Keratinocyte (primary cell): ENCODE measurements around the gene SARS1. TPM values are rescaled to one million over a fixed set of nuclear protein-coding genes. Genes with fewer than 3 reads are reported as not detected.
A peak's percentile ranks its signal among the peaks of the same experiment; 100 is the strongest.

Source experiments
- DNase-seq: peaks from one replicate; pipeline ENCODE4 v3.0.0-alpha.2; 2011; ENCODE audit warnings: low read depth, missing footprints, low spot score
- FAIRE-seq: peaks from 2 replicates; lab custom pipeline; 2011; peaks lifted over from hg19 to GRCh38; lab: Jason Lieb, UNC
- H2AFZ ChIP-seq: 2 replicates; pipeline ENCODE4 v1.6.0; 2012; ENCODE audit warnings: low read length, control low read depth, inconsistent platforms; ENCODE audit not compliant: control insufficient read depth
- H3K27ac ChIP-seq: 2 replicates; pipeline ENCODE4 v1.5.1; 2011; ENCODE audit warnings: low read length; ENCODE audit not compliant: control insufficient read depth, insufficient read depth
- H3K27me3 ChIP-seq: 3 replicates; pipeline ENCODE4 v1.6.0; 2011; ENCODE audit warnings: low read length; ENCODE audit not compliant: control insufficient read depth, insufficient read depth; ENCODE audit errors: extremely low read depth
- H3K36me3 ChIP-seq, 2 experiments: 2 replicates in 1 of 2; 3 replicates in 1 of 2; pipeline ENCODE4 v1.5.1; 2011; ENCODE audit warnings: low read length in 2 of 2, mild to moderate bottlenecking in 1 of 2; ENCODE audit not compliant: control insufficient read depth in 2 of 2, insufficient read depth in 2 of 2; ENCODE audit errors: extremely low read depth in 1 of 2
- H3K4me1 ChIP-seq: 3 replicates; pipeline ENCODE4 v1.5.1; 2011; ENCODE audit warnings: low read length; ENCODE audit not compliant: control insufficient read depth, insufficient read depth; ENCODE audit errors: extremely low read depth
- H3K4me2 ChIP-seq: 3 replicates; pipeline ENCODE4 v1.6.0; 2011; ENCODE audit warnings: low read depth, low read length; ENCODE audit not compliant: control insufficient read depth, insufficient read depth; ENCODE audit errors: extremely low read depth
- H3K4me3 ChIP-seq, 3 experiments: fragments of 200-600 bp in 1 of 3; sonication (generic) in 1 of 3; 2 replicates in 2 of 3; 3 replicates in 1 of 3; pipeline ENCODE4 v1.5.1; 2011 to 2016; ENCODE audit warnings: low read length in 3 of 3, mild to moderate bottlenecking in 3 of 3, control low read depth in 2 of 3, inconsistent platforms in 1 of 3, low read depth in 1 of 3, mixed read lengths in 1 of 3, mixed run types in 1 of 3, moderate library complexity in 1 of 3; ENCODE audit not compliant: control insufficient read depth in 2 of 3, insufficient read depth in 2 of 3; ENCODE audit errors: extremely low read depth in 1 of 3
- H3K79me2 ChIP-seq: 2 replicates; pipeline ENCODE4 v1.6.0; 2012; ENCODE audit warnings: low read length; ENCODE audit not compliant: control insufficient read depth, insufficient read depth
- H3K9ac ChIP-seq: 3 replicates; pipeline ENCODE4 v1.6.0; 2011; ENCODE audit warnings: low read length; ENCODE audit not compliant: control insufficient read depth, insufficient read depth; ENCODE audit errors: extremely low read depth
- H3K9me1 ChIP-seq: 3 replicates; pipeline ENCODE4 v1.6.0; 2011; ENCODE audit warnings: low read length; ENCODE audit not compliant: control insufficient read depth, insufficient read depth; ENCODE audit errors: extremely low read depth
- H3K9me3 ChIP-seq: 2 replicates; pipeline ENCODE4 v1.5.1; 2012; ENCODE audit warnings: low read depth, low read length; ENCODE audit not compliant: control insufficient read depth
- H4K20me1 ChIP-seq: 3 replicates; pipeline ENCODE4 v1.6.0; 2011; ENCODE audit warnings: low read length; ENCODE audit not compliant: control insufficient read depth, insufficient read depth; ENCODE audit errors: extremely low read depth
- CTCF ChIP-seq, 3 experiments: IDR thresholded peaks in 1 of 3; conservative IDR thresholded peaks in 1 of 3; optimal IDR thresholded peaks in 1 of 3; 2 replicates in 2 of 3; 3 replicates in 1 of 3; pipeline versions ENCODE3 to v1.5.1; 2011; ENCODE audit warnings: low read length in 3 of 3, mild to moderate bottlenecking in 3 of 3, moderate library complexity in 2 of 3, control low read depth in 1 of 3, inconsistent platforms in 1 of 3; ENCODE audit not compliant: insufficient read depth in 2 of 3; ENCODE audit errors: extremely low read depth in 1 of 3
- EZH2 ChIP-seq: IDR thresholded peaks from one replicate; pipeline ENCODE4 v1.6.1; 2012; ENCODE audit warnings: inconsistent platforms, mild to moderate bottlenecking, low read length, moderate library complexity
- dilution Hi-C: fragments of 300-500 bp; cut with MboI; formaldehyde crosslinking; loops from one replicate; pipeline ENCODE4 v1.7.0; 2020; ENCODE audit warnings: low sequenced_read_pairs; ENCODE audit not compliant: extremely low pct_ligation_motif_present
- polyA plus RNA-seq, 5 experiments: library from polyadenylated mRNA; depleted of rRNA in 3 of 5; stranded (reverse) in 3 of 5; stranded (forward) in 1 of 5; unstranded in 1 of 5; fragments of >200 nt; gene quantifications; 1 replicate in 1 of 5; 2 replicates in 3 of 5; 3 replicates in 1 of 5; pipeline versions ENCODE4 v1.2.1 to v1.2.3, GENCODE V29; 2011 to 2012; ENCODE audit warnings: missing spikeins in 2 of 5, low read depth in 1 of 5, low replicate concordance in 1 of 5

SARS1 gene
- polyA plus RNA-seq, 1 donor (not counting 4 experiments of a cell fraction or from before 2014, with no cell fraction given) = 203 TPM

GRCh38 chr1:109263597-109264378, 50.1 kb downstream of the SARS1 start:
- DNase-seq = no peak
- Histone ChIP-seq H3K36me3 (peaks cover 15 to 22% of the 10 kb centered on the region in 2 experiments), H3K4me3 (no peak overlapping the region), H2AFZ (peak overlapping the region; percentile 82), H3K4me2 (peak overlapping the region; percentile 84), H4K20me1 (no peaks in the 10 kb centered on the region), H3K27ac (peak overlapping the region; percentile 86), H3K27me3 (no peaks in the 10 kb centered on the region), H3K9me3 (no peaks in the 10 kb centered on the region), H3K79me2 (no peaks in the 10 kb centered on the region), H3K9ac (peak overlapping the region; percentile 22), H3K9me1 (no peaks in the 10 kb centered on the region), H3K4me1 (peaks cover 23% of the 10 kb centered on the region)
- TF ChIP-seq CTCF (optimal IDR thresholded peaks at IDR 0.05 in 1 of 3, IDR thresholded peaks at IDR 0.05 in 1 of 3, conservative IDR thresholded peaks at IDR 0.05 in 1 of 3; ENCODE audit: extremely low read depth in 1 of 3, insufficient read depth in 2 of 3, low read length in 3 of 3) = peak; percentile 95 to 99 (median 99)
- TF ChIP-seq EZH2 = no peak
- FAIRE-seq = no peak
- dilution Hi-C loops = no loop called here

- no peak overlapping the region for H3K9ac ChIP-seq
- FAIRE-seq (no peak), DNase-seq (no peak)
- no peak overlapping the region for H3K4me3 ChIP-seq
- no peak overlapping the region for H3K27ac ChIP-seq
- no peaks in the 10 kb centered on the region for H3K9me1 ChIP-seq
- no peak overlapping the region for H3K4me2 ChIP-seq
- H3K36me3 ChIP-seq = peaks cover 12 to 18% of the 10 kb centered on the region in 2 experiments
- H3K27me3 ChIP-seq = no peaks in the 10 kb centered on the region
- no peaks in the 10 kb centered on the region for H3K9me3 ChIP-seq
- H3K4me1 ChIP-seq = peaks cover 23% of the 10 kb centered on the region
- TF ChIP-seq CTCF (optimal IDR thresholded peaks at IDR 0.05 in 1 of 3, IDR thresholded peaks at IDR 0.05 in 1 of 3, conservative IDR thresholded peaks at IDR 0.05 in 1 of 3; ENCODE audit: extremely low read depth in 1 of 3, insufficient read depth in 2 of 3, low read length in 3 of 3) (no peak), EZH2 (no peak)
- dilution Hi-C loops = no loop called here
- H3K79me2 ChIP-seq = no peaks in the 10 kb centered on the region
- H4K20me1 ChIP-seq = no peaks in the 10 kb centered on the region
- H2AFZ ChIP-seq = no peak overlapping the region
These were observed 50.6 kb downstream of the SARS1 start for GRCh38 chr1:109264379-109264755.
